NCI-H2227 treated with DMSO at 0.1 percent for 48 hours (cell line): ENCODE results near the gene CCDC24.

Experiments
- DNase-seq: peaks from one replicate; lab custom pipeline; 2025; lab: John Stamatoyannopoulos, UW

CCDC24 gene

DNA sequence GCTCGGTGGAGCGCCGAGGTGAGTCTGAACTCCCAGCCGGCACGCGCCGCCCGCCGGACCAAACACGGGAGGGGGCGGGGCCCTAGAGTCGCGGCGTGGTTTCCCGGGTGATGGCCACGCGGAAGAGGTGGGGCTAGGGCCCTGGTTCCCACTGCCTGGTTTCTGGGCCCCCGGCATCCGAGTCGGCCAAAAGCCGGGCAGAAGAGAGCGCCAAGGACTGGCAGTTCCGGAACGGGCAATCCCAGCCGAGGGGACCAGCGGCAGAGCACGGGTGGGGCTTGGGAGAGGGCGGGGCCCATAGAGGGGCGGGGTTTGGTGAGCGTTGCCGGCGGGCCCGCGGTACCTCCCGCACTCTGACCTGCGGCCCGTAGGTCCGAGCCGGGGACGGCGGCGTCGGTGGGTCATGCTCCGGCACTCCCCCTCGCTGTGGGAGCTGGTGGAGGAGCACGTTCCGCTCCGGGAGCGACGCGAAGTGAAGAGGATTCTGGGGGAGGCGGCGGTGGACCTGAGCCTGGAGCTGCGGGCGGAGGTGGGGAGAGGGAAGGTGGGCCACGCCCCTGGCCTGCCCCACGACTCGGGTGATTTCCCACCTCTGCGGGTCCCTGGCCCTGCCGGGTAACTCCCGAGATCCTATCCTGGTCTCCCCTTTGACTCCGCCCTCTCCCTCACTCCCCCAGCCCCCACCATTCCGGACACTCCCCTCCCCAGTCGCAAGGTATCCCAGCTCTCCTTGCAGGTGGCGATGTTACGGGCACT lies at the start of gene CCDC24:
CCDC24 (plus strand) TSS at position 124 of the 756 bp plus-strand sequence; CDS start at position 404, 280 bp downstream.
- DNase-seq = peak; percentile 85

DNA sequence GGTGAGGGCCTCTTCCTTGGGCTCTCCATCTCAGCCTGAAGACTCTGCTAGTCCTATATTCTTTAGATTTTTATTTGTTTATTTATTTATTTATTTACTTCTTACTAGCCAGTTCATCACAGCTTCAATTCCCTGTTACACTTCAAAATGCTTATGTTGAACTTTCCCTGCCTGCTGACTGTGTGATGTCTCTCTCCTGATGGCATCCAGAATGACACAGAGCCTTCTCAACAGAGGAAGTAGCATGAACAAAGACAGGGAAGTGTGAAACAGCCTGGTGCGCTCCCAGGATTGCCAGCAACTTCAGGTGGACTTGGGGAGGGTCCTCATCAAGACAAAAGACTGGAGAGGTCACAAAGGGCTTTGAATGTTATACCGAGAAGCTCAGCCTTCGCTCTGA lies 49.0 kb upstream of the CCDC24 start:
- DNase-seq = no peak

- DNase-seq = no peak
These were observed 46.5 kb upstream of the CCDC24 start for GRCh38 chr1:43944860-43945259.

DNA sequence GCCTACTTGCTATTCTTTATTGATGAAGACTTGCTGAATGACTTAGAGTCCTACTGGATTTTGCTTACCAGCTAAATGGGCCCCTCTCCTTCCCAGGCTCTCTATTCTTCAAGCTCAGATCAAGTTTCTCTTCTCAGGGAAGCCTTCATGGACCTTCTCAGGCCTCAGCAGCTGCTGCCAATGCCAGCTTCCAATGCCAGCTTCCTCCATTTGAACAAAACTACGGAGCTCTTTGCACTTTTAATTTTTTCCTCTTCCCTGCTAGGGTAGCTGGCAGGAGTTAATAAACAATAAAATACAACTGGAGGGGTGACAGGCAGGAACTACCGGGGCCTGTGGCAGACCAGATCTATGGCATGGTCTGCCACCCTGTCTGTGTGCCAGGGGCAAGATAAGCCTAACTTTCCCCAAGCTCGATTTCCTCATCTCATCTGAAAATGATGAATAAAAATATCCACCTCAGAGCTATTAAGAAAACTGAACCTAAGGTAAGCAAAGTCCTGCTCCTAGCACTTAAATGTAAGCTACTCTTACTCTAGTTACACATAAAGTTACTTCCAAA lies 45.6 kb upstream of the CCDC24 start:
- DNase-seq = no peak

GRCh38 chr1:43946236-43947060 lies 45.0 kb upstream of the CCDC24 start, which contains the start of gene IPO13:
IPO13 (plus strand) TSS chr1:43946950; CDS start chr1:43947601, 651 bp downstream.
- peak; percentile 93 for DNase-seq

- no peak for DNase-seq
These were observed 44.1 kb upstream of the CCDC24 start for GRCh38 chr1:43947061-43947873.

DNA sequence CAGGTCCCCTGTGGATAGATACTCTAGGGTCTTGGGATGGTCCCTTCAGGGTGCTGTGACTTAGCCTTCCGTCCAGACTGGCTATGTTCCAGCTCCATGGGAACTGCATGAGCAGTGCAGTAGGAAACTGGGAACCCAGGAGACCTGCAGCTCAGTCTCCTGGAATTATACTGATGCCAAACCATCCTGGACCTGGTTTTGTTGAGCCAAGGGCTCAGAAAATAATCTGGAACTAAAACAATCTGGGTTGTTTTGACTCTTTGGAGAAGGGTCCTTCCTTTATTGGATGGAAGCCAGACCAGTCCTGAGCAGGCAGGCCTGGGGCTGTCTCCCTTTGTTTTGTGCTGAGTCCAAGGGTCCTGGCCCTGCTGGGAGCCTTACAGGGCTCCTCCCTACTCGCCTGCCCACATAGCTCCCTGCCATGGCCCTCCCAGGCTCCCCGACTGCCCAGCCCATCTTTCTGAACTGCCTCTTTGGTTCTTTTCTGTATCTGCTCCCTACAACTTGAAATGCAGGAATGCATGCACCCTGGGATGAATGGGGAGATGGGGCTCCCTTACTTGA lies 43.4 kb upstream of the CCDC24 start:
- DNase-seq = no peak

DNA sequence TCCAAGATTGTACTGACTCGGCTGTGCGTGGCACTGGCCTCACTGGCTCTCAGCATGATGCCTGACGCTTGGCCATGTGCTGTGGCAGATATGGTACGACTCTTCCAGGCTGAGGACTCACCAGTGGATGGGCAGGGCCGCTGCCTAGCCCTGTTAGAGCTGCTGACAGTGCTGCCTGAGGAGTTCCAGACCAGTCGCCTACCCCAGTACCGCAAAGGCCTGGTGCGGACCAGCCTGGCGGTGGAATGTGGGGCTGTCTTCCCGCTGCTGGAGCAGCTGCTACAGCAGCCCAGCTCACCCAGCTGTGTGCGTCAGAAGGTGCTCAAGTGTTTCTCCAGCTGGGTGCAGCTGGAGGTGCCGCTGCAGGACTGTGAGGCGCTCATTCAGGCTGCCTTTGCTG lies 41.7 kb upstream of the CCDC24 start:
- DNase-seq = no peak

GRCh38 chr1:43951021-43951985 lies 40.1 kb upstream of the CCDC24 start:
- DNase-seq = no peak

DNA sequence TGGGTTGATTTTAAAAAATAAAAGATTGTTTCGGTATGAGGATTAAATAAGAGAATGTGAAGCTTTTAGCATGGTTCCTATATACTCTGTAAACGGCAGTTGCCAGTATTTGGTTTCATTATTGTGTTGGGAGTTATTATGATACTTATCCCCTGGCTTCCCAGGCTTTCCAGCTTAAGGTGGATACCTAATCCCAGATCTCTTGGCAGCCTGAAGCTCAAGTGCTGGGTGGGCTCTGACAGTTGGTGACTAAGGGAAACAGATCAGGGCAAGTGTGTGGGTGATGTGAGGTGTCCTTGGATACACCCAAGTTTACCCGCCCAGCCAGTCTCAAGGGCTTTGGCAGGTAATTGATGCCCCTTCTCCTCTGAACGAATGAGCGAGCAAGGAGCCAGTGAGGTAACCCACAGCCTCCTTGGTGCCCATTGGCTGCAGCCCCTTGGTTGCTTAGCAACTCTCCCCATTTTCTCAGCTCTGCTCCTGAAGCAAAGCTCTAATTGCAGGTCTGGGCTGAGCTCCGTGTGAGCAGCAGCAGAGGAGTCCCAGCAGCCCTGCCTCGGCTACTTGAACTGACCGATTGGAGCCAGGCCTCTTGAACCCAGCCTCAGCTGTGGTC lies 38.6 kb upstream of the CCDC24 start:
- DNase-seq = peak; percentile 100

DNA sequence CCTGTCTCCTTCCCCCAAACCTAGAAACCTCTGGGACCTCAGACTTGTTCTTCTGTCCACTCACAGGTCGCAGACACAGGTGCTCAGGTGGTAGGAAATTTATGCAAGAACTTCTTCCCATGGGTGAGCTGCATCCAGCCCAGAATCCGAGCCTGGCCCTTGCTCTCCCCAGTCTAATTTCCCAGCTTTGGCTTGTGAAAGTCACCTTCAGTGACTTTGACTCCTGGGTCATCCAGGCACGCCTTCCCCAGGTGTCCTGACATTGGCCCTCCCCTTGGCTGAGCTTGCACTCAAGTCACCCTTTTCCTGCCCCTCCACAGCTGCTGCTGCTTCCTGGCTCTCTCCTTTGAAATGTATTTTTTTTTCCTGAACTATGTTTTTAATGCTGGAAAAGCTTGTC lies 38.0 kb upstream of the CCDC24 start:
- DNase-seq = peak; percentile 36

- no peak for DNase-seq
These were observed 37.4 kb upstream of the CCDC24 start for GRCh38 chr1:43954036-43954435.

GRCh38 chr1:43956234-43956633 lies 35.2 kb upstream of the CCDC24 start:
- no peak for DNase-seq

DNA sequence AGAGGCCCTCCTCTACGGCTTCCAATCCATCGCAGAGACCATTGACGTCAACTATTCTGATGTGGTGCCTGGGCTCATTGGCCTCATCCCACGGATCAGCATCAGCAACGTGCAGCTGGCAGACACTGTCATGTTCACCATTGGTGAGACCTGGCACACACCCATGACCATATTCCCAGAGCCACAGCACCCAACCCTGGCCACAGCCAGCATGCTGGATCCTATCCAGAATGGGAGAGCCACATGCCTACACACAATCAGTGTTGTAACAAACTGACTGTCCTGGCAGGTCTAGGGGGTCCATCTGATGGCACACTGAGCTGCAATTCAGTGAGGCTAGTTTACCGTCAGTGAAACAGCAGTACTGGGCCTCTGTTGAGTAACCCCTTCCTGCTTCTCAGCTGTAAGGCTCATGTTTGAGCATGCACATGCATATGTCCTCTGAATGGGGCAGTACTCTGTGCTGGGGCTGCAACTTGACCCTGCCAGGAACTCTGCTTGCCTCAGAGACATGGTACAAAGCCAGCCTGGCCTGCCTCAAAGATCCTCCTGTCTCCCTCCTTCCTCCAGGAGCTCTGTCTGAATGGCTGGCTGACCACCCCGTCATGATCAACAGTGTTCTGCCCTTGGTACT lies 33.9 kb upstream of the CCDC24 start:
- no peak for DNase-seq

- no peak for DNase-seq
These were observed 32.8 kb upstream of the CCDC24 start for GRCh38 chr1:43958351-43959255.

GRCh38 chr1:43960798-43961197 lies 30.6 kb upstream of the CCDC24 start:
- no peak for DNase-seq

GRCh38 chr1:43961692-43962091 lies 29.7 kb upstream of the CCDC24 start:
- DNase-seq = no peak

DNA sequence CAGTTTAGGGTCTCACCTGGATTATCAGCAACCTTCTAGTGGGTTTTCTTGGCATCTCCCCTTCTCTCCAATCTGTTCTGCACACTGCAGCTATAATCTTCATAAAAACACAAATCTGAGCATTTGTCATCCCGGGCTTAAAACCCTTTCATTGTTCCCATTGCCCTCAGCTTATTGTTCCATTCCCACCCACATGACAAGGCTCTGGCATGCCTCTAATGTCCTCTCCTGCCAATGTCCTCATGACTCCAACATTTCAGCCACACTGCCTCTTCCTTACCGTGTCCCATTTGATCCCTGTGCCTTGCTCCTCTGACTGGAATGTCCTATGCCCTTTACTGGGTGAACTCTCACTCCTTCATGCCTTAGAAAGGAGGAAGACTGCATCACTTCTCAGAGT lies 29.1 kb upstream of the CCDC24 start:
- no peak for DNase-seq
